ENCODE measurements around the gene ALDH1B1.

ALDH1B1 gene

DNA sequence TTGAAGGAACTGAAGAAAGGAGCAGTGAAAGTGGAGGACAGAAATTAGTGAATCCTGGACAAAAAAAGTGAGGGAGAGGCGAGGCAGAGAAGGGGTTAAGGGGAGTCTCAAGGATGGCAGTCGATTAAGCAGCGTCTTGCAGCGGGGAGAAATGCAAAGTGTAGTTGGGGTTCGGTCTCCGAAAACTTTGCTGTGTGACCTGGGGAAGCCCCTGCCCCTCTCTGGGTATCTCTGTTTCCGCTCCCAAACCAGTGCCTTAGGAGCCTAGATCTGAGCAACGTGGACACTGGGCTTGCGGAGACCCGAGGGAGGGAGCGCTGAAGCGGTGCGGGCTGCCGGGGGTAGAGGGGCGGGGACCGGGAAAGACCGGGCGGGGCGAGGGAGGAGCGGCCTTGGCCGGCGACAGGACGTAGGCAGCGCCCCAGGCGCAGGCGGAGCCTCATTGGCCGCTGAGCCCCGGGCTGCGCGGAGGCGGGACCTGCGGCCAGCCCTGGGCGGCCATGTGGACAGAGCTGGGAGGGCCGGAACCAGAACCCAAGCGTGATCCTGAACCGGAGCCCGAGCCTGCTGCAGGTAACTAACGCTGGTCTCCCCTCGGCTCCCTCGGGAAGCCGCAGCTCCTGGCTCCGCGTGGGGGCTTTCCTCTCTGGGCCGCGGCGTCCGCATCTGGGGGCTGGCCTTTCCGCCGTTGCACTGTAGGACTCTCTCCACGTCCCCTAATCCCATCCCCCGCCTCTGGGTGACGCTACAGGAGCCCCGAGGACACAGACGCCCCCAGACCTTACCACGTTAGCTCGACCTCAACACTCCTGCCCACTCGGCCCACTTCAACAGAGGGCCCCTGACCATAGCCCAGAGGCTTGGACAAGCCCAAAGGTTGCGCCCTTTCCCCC lies at the start of gene ALDH1B1:
Gene ALDH1B1 (plus strand): TSS at position 468 of the 893 bp plus-strand sequence. CDS start 3,047 bp downstream, outside the sequence.
- peak; percentile 39 to 76 for DNase-seq (ENCODE audit: low read depth in 2 of 2)

- DNase-seq (ENCODE audit: low read depth in 2 of 2) = no peak
Observed at GRCh38 chr9:38343037-38343436, 49.5 kb upstream of the ALDH1B1 start.

DNA sequence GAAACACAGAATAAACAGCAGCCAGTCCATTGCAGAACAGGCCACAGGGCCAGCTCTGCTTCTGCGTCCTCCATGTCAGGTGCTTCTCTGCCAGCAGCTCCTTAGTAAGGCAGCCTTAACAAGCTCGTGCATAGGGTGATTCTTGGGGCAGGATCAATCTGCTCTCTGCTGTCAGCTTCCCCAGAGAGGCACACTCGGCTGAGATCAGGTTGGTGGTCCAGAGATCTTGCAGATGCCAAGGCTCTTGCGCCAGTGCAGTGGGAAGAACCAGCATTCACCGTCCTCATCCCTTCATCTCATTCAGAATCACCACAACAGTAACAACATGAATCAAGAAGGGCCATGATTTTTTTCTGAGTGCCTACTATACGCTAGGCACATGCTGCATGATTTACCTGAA lies 49.0 kb upstream of the ALDH1B1 start:
- no peak for DNase-seq (ENCODE audit: low read depth in 2 of 2)

GRCh38 chr9:38344566-38345324 lies 47.8 kb upstream of the ALDH1B1 start:
- DNase-seq (ENCODE audit: low read depth in 2 of 2) = no peak

- no peak for DNase-seq (ENCODE audit: low read depth in 2 of 2)
Observed at GRCh38 chr9:38345851-38346755, 46.4 kb upstream of the ALDH1B1 start.

DNA sequence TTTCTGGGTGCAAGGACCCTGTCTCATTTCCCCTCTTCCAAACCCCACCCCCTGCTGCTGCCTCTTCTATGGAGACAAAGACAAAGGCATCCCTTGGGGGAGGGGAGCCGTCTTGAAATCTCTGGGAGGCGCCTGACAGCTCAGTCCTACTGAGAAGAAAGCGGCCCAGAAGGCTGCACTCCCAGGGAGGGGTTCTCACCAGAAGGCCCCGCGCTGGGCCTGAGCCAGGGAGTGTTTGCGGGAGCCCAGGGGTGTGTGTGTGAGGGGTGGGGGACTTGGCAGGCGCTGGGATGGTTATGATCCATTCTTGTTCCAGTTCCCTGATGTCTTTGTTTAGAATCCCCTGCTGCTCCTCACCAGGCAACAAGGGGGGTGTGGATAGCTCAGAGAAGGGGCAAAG lies 45.7 kb upstream of the ALDH1B1 start:
- no peak for DNase-seq (ENCODE audit: low read depth in 2 of 2)

DNA sequence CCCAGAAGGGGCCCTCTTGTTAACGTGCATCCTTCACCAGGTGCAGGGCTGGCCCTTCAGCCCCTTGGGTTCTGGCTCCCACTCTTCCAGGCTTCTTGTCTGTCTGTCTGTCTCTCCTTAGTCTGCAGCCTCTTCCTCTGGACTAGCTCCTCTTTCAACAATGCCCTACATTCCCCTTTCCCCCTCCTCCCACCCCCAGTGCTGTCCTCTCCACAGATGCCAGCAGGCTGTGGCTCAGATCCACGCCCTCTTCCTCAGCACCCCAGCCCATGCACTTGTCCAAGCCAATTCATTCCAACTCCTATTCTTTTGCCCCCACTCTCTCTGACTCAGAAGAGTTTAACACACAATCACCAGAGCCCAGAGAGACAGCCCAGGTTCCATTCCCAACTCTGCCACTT lies 45.2 kb upstream of the ALDH1B1 start:
- no peak for DNase-seq (ENCODE audit: low read depth in 2 of 2)

- DNase-seq (ENCODE audit: low read depth in 2 of 2) = no peak
Observed at GRCh38 chr9:38347946-38348345, 44.6 kb upstream of the ALDH1B1 start.

DNA sequence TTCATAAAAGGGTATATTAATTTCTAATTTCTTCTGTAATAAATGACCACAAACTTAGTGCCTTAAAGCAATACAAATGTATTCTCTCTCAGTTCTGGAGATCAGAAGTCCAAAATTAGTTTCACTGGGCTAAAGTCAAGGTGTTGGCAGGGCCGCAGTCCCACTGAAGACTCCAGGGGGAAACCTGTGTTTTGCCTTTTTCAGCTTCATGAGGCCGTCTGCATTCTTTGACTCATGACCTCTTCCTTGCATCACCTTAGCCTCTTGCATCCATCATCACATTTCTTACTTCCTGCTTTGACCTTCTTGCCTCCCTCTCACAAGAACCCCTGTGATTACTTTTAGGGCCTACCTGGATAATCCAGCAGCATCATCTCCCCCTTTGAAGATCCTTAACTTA lies 42.0 kb upstream of the ALDH1B1 start:
- no peak for DNase-seq (ENCODE audit: low read depth in 2 of 2)

DNA sequence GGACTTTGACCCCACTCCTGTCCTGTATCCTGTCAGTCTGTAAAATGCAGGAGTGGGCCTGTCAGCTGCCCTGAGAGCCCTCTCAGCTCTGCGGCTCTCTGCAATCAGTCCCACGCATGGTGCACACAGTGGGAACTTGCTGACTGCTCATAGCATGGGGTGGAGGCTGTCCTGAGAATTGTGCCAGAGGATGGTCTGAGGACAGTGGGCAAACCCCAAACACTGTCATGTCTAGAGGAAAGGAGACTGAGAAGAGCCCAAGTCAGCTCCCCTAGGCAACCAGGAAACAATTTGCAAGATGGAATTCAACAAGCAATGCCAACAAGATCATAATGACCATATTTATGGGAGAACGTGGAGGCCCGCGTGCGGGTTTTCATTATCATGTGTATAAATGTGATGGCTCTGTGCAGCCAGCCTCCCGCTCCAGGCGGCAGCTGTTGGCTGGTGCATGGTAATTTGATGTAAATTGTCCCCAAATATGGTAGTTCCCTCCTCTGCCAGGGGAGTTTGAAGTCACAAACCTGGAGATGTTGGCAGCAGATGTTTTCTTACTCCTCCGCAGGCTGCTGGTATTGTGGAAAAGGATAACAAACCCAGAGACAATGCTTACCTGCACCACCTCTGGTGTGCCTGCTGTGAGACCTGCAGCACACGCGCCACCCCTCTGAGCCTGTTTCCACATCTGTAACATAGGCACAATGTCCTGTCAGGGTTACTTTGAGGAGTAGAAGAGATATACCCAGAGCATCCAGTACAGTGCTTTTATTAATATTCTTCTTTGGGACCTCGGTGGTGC lies 39.8 kb upstream of the ALDH1B1 start:
- DNase-seq (ENCODE audit: low read depth in 2 of 2) = no peak

DNA sequence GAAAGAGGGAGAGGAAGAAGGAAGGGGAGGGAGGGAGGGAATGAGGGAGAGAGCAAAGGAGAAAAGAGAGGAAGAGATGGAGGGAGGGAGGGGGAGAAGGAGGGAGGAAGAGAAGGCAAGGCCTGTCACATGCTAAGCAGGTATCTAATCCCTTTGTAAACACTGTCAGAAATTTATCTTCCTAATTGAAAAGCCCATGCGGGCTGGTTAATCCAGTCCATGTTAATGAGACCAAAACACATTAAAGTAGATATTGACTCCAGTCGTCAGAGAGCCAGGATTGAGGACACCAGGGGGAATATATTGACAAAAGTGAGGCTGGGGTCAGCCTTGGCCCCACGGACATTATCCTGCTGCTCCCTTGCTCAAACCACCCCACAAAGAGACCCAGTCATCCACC lies 37.4 kb upstream of the ALDH1B1 start:
- no peak for DNase-seq (ENCODE audit: low read depth in 2 of 2)

GRCh38 chr9:38355517-38356120 lies 36.9 kb upstream of the ALDH1B1 start:
- no peak for DNase-seq (ENCODE audit: low read depth in 2 of 2)

DNA sequence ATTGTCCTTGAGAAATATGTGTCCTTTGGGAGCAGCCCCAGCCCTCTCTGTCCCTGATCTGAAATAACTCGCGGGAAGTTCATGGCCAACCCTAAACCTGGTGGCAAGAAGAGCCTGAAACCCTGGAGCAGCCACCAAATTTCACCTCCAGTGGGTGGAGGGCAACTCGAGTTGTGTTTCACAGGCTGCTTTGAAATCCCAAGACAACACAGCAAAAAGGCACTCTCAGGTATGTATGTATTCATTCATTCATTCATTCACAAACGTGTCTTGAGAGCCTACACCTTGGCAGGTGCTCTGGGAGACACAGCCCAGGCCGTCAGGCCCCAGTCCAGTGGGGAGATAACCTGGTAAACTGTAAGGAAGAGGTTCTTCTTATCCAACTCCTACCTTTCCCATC lies 35.7 kb upstream of the ALDH1B1 start:
- DNase-seq (ENCODE audit: low read depth in 2 of 2) = no peak

- DNase-seq (ENCODE audit: low read depth in 2 of 2) = no peak
Observed at GRCh38 chr9:38357350-38358114, 35.0 kb upstream of the ALDH1B1 start.

DNA sequence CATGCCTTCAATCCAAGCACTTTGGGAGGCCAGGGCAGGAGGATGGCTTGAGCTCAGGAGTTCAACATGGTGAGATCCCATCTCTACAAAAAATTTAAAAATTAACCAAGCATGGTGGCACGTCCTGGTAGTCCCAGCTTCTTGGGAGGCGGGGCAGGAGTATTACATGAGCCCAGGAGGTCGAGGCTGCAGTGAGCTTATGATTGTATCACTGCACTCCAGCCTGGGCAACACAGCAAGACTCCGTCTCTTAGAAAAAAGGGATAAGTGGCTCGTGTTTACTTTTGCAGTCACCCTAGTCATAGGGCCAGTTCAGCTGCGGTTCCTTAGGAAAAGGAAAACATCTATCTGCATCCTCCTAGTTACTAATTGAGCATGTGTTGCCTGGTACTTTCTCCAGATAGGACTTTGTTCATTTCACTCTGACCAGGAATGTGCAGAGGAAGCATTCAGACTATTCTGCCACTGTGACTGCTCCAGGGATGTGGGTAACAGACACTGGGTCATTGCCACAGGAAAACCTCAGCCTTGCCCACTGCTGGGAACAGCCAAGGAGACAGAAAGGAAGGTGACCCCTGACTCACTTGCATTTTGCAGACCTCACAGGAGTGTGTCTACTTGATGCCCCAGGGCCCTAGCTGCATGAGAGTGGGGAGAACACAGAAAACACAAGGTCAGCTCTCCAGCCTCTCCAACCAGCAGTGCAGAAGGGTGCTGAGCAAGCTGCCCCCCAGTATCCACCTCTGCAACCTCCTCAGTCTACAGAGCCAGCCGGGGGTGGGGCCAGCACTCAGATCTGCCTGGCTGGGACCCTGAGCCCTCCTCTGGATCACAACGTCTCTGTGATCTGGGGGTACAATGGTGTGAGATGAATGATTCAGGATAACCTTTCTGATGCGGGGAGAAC lies 33.9 kb upstream of the ALDH1B1 start:
- DNase-seq (ENCODE audit: low read depth in 2 of 2) = no peak

- DNase-seq (ENCODE audit: low read depth in 2 of 2) = no peak
Observed at GRCh38 chr9:38359297-38359653, 33.2 kb upstream of the ALDH1B1 start.

DNA sequence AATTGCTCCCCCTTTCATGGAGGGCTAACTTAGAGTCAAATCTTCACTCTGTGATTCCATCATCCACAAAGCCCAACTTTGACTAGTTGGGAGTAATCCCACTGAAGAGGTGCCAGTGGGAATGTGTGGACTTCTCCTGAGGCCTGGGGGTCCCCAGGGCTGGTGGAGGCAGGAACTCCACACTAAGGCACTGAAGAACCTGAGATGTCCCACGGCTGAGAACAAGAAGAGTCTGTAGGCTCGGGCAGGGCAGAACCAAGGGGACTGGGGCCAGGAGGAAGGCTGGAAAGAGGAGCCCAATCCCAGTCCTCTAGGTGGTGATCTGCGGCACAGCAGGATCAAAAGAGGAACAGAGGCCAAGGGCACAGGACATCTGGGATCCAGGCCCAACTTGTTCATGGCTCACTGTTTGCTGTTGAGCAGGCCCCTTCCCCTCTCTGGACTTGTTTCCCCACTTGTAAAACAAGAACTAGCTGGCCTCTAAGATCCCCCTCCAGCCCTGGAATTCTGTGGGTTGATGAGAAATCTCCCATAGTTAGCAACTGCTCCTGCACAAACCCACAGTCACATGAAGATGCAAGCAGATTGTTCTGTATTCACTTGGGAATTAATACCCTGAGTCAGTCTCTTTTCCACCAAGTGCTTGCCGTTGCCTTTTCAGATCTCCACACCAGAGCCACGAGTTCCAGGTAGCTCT lies 32.7 kb upstream of the ALDH1B1 start:
- DNase-seq (ENCODE audit: low read depth in 2 of 2) = no peak

DNA sequence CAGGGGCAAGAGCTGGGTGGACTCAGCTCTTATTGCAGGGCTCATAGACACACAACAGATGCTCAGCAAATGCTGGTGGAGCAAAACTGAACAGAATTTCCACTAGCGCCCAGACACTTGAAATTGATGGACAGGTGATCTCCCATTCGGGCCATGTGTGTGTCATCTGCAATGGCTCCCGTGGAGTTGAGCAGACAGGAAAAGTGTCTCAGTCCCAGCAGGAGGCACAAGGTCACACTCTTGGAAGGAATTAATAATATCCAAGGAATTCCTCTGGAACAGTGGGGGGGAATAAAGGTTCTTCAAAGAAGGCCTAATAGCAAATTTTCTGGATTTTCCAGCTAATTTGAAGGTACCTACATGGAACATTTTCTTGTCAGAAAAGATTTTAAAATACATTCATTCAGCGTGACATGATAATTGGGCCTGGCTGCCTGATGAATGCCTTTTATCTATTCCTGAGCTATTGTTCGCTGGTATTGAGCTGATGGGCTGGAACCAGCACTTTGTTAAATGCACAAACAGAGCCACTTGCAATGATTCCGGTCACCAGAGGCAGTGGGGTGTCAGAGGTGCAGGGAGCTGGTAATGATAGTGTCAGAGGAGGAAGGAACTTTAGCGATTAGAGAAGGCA lies 31.5 kb upstream of the ALDH1B1 start:
- DNase-seq (ENCODE audit: low read depth in 2 of 2) = no peak
